Endothelial cell of umbilical vein (primary cell): ENCODE data around the gene GLCE. TPM values are rescaled to one million over a fixed set of nuclear protein-coding genes. Genes with fewer than 3 reads are reported as not detected.

Experiments
- BruUV-seq: library from RNA; stranded (reverse); fragments of 400-500 nt; replicated peaks from 2 replicates; lab custom pipeline; 2021; lab: Mats Ljungman, UMichigan
- CTCF ChIA-PET: fragments of 300-600, 350-600 bp; sonication (Branson Sonifier 250); formaldehyde crosslinking; loops from one replicate; lab custom pipeline; 2021; ENCODE audit warnings: antibody characterized with exemption, inconsistent platforms; lab: Charles Lee
- POLR2A ChIA-PET: fragments of 300-600, 350-600 bp; sonication (Branson Sonifier 250); formaldehyde crosslinking; loops from one replicate; lab custom pipeline; 2021; ENCODE audit warnings: antibody characterized with exemption, inconsistent platforms; lab: Charles Lee
- DNase-seq: peaks from one replicate; pipeline ENCODE4 v3.0.0-alpha.2; 2011; ENCODE audit warnings: low read depth, low spot score
- FAIRE-seq: peaks from 2 replicates; lab custom pipeline; 2011; peaks lifted over from hg19 to GRCh38; lab: Jason Lieb, UNC
- H2AFZ ChIP-seq: 2 replicates; pipeline ENCODE4 v1.6.0; 2012; ENCODE audit warnings: low read depth, low read length, control low read depth, inconsistent platforms
- H3K27ac ChIP-seq: 2 replicates; pipeline ENCODE4 v1.5.1; 2011; ENCODE audit warnings: low read depth, mild to moderate bottlenecking, control low read depth, low read length, moderate library complexity; ENCODE audit not compliant: insufficient read depth
- H3K27me3 ChIP-seq, 2 experiments: 2 replicates each; pipeline versions ENCODE4 v1.6.0 to v1.6.1; 2011; ENCODE audit warnings: low read length in 2 of 2, mixed read lengths in 1 of 2; ENCODE audit not compliant: control insufficient read depth in 2 of 2, insufficient read depth in 2 of 2
- H3K36me3 ChIP-seq, 2 experiments: 2 replicates in 1 of 2; 3 replicates in 1 of 2; pipeline ENCODE4 v1.5.1; 2011; ENCODE audit warnings: low read length in 2 of 2, mild to moderate bottlenecking in 1 of 2, moderate library complexity in 1 of 2; ENCODE audit not compliant: control insufficient read depth in 2 of 2, insufficient read depth in 2 of 2; ENCODE audit errors: extremely low read depth in 1 of 2
- H3K4me1 ChIP-seq: 3 replicates; pipeline ENCODE4 v1.5.1; 2011; ENCODE audit warnings: mild to moderate bottlenecking, low read length; ENCODE audit not compliant: control insufficient read depth, insufficient read depth; ENCODE audit errors: extremely low read depth
- H3K4me2 ChIP-seq: 2 replicates; pipeline ENCODE4 v1.6.1; 2011; ENCODE audit warnings: low read length, control low read depth, mixed read lengths; ENCODE audit not compliant: insufficient read depth
- H3K4me3 ChIP-seq, 3 experiments: fragments of 200-600 bp in 1 of 3; sonication (generic), shearing (Covaris generic) in 1 of 3; replicated peaks in 1 of 3; 2 replicates each; pipeline ENCODE4 v1.5.1; 2011 to 2016; ENCODE audit warnings: control low read depth in 3 of 3, low read length in 3 of 3, mild to moderate bottlenecking in 2 of 3, inconsistent platforms in 1 of 3, low read depth in 1 of 3, moderate library complexity in 1 of 3; ENCODE audit not compliant: insufficient read depth in 1 of 3
- H3K79me2 ChIP-seq: 2 replicates; pipeline ENCODE4 v1.6.0; 2012; ENCODE audit warnings: low read length, inconsistent platforms; ENCODE audit not compliant: control insufficient read depth, insufficient read depth
- H3K9ac ChIP-seq: replicated peaks from 2 replicates; pipeline ENCODE3; 2011; ENCODE audit warnings: low read length, control low read depth; ENCODE audit not compliant: insufficient read depth; ENCODE audit errors: extremely low read depth
- H3K9me1 ChIP-seq: replicated peaks from 3 replicates; pipeline ENCODE4 v1.6.0; 2011; ENCODE audit warnings: mild to moderate bottlenecking, low read length; ENCODE audit not compliant: control insufficient read depth, insufficient read depth; ENCODE audit errors: extremely low read depth
- H3K9me3 ChIP-seq: replicated peaks from 2 replicates; pipeline ENCODE4 v1.5.1; 2012; ENCODE audit warnings: low read length, inconsistent platforms; ENCODE audit not compliant: control insufficient read depth, insufficient read depth
- H4K20me1 ChIP-seq: replicated peaks from 2 replicates; pipeline ENCODE3; 2011; ENCODE audit warnings: mild to moderate bottlenecking, low read length; ENCODE audit not compliant: control insufficient read depth, insufficient read depth; ENCODE audit errors: extremely low read depth
- GATA2 ChIP-seq: IDR thresholded peaks from 2 replicates; pipeline ENCODE4 v1.7.0; 2011; ENCODE audit warnings: low read depth, mild to moderate bottlenecking, moderate library complexity, mixed read lengths, low read length; ENCODE audit not compliant: insufficient read length, insufficient read depth
- JUN ChIP-seq: IDR thresholded peaks from 2 replicates; pipeline ENCODE4 v1.6.1; 2011; ENCODE audit warnings: borderline replicate concordance, low read depth; ENCODE audit not compliant: insufficient read length, insufficient read depth
- MAX ChIP-seq: IDR thresholded peaks from 2 replicates; pipeline ENCODE4 v1.6.1; 2011; ENCODE audit not compliant: insufficient read depth, insufficient read length
- MYC ChIP-seq: IDR thresholded peaks from one replicate; pipeline ENCODE4 v1.6.1; 2011; ENCODE audit warnings: mild to moderate bottlenecking, low read depth, low read length
- POLR2AphosphoS5 ChIP-seq: IDR thresholded peaks from 2 replicates; pipeline ENCODE4 v1.6.1; 2012; ENCODE audit warnings: low read depth, mild to moderate bottlenecking, control low read depth, low read length, moderate library complexity; ENCODE audit not compliant: insufficient read depth
- dilution Hi-C: fragments of 300-500 bp; cut with MboI; formaldehyde crosslinking; loops from one replicate; pipeline ENCODE4 v1.15.0; 2019; ENCODE audit warnings: low sequenced_read_pairs; ENCODE audit not compliant: extremely low pct_ligation_motif_present
- intact Hi-C: fragments of 100-400 bp; cut with micrococcal nuclease; formaldehyde crosslinking; loops from one replicate; pipeline ENCODE4 v1.10.0; 2022
- polyA plus RNA-seq, 4 experiments: library from polyadenylated mRNA; depleted of rRNA in 3 of 4; stranded (reverse) in 3 of 4; unstranded in 1 of 4; fragments of >200 nt; gene quantifications; 2 replicates each; pipeline versions ENCODE4 v1.2.1 to v1.2.3, GENCODE V29; 2011 to 2012; ENCODE audit warnings: missing spikeins in 1 of 4
- total RNA-seq: library from RNA; stranded (reverse); gene quantifications from 2 replicates; pipeline ENCODE4 v1.2.3, GENCODE V29; 2021
- TF ChIP-seq, protein P1 (sequence below), 2 donors: IDR thresholded peaks; 1 replicate in 1 of 2; 2 replicates in 1 of 2; pipeline ENCODE4 v1.5.1; 2011; ENCODE audit warnings: low read length in 2 of 2, mild to moderate bottlenecking in 2 of 2, moderate library complexity in 2 of 2, control low read depth in 1 of 2, inconsistent platforms in 1 of 2, low read depth in 1 of 2; ENCODE audit not compliant: insufficient read depth in 1 of 2; ENCODE audit errors: extremely low read depth in 1 of 2

Gene GLCE
- total and polyA plus RNA-seq, 2 donors (not counting 3 experiments of a cell fraction or from before 2014, with no cell fraction given), result 48.1 to 86.6 TPM

GRCh38 chr15:69141286-69141701, 19.1 kb upstream of the GLCE start:
- ChIA-PET CTCF (interaction anchor here (0.9 to 2.0 kb wide), 11 partner anchors 9 to 124 kb away, joined by 3 to 9 read pairs (median 4); partner anchors contain the start of gene GLCE), POLR2A (no interaction called here)
- Histone ChIP-seq H3K9me3 (no peaks in the 10 kb centered on the region), H3K27ac (no peak overlapping the region), H3K4me1 (peaks cover 5% of the 10 kb centered on the region), H3K4me2 (no peak overlapping the region), H4K20me1 (no peaks in the 10 kb centered on the region), H3K36me3 (no peaks in the 10 kb centered on the region), H3K79me2 (no peaks in the 10 kb centered on the region), H3K9ac (no peak overlapping the region), H3K27me3 (peaks cover 0 to 3% of the 10 kb centered on the region in 2 experiments), H3K4me3 (no peak overlapping the region), H3K9me1 (no peaks in the 10 kb centered on the region), H2AFZ (no peak overlapping the region)
- TF ChIP-seq POLR2AphosphoS5 (no peak), JUN (no peak), MAX (no peak), GATA2 (no peak), MYC (no peak)
- TF ChIP-seq, protein P1, sequence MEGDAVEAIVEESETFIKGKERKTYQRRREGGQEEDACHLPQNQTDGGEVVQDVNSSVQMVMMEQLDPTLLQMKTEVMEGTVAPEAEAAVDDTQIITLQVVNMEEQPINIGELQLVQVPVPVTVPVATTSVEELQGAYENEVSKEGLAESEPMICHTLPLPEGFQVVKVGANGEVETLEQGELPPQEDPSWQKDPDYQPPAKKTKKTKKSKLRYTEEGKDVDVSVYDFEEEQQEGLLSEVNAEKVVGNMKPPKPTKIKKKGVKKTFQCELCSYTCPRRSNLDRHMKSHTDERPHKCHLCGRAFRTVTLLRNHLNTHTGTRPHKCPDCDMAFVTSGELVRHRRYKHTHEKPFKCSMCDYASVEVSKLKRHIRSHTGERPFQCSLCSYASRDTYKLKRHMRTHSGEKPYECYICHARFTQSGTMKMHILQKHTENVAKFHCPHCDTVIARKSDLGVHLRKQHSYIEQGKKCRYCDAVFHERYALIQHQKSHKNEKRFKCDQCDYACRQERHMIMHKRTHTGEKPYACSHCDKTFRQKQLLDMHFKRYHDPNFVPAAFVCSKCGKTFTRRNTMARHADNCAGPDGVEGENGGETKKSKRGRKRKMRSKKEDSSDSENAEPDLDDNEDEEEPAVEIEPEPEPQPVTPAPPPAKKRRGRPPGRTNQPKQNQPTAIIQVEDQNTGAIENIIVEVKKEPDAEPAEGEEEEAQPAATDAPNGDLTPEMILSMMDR (IDR thresholded peaks at IDR 0.05; ENCODE audit: extremely low read depth in 1 of 2, insufficient read depth in 1 of 2, low read depth in 1 of 2, low read length in 2 of 2), result peak in 1 of 2 donors; percentile 34
- FAIRE-seq, result peak; percentile 67
- intact Hi-C loops, result loop anchor here (1.0 kb wide), 2 partner anchors 13 to 82 kb away; no protein-coding TSS in a partner anchor
- BruUV-seq, result no TSS peak
- DNase-seq, result peak; percentile 56
- dilution Hi-C loops, result no loop called here
